ENCODE results near the gene GGCT.

GGCT gene

DNA sequence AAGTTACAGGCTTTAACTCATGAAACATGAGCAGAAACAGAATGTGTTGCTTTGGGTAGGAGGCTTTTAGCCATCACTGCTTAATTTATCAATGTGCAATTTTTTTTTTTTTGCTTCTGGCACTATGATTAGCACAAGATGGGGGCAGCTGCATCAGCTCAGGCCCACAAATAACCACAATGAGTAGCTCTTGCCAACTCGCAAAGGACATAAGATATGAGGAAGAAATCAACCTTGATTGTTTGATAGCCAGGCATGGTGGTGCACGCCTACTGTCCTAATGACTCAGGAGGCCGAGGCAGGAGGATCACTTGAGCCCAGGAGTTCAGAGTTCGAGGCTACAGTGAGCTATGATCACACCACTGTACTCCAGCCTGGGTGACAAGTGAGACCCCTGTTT lies 38.4 kb downstream of the GGCT start:
- TF ChIP-seq, protein P1, sequence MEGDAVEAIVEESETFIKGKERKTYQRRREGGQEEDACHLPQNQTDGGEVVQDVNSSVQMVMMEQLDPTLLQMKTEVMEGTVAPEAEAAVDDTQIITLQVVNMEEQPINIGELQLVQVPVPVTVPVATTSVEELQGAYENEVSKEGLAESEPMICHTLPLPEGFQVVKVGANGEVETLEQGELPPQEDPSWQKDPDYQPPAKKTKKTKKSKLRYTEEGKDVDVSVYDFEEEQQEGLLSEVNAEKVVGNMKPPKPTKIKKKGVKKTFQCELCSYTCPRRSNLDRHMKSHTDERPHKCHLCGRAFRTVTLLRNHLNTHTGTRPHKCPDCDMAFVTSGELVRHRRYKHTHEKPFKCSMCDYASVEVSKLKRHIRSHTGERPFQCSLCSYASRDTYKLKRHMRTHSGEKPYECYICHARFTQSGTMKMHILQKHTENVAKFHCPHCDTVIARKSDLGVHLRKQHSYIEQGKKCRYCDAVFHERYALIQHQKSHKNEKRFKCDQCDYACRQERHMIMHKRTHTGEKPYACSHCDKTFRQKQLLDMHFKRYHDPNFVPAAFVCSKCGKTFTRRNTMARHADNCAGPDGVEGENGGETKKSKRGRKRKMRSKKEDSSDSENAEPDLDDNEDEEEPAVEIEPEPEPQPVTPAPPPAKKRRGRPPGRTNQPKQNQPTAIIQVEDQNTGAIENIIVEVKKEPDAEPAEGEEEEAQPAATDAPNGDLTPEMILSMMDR (IDR thresholded peaks at IDR 0.05; ENCODE audit: insufficient read depth, low read length, poor library complexity, severe bottlenecking), result no peak
- no peak for TF ChIP-seq EZH2phosphoT487 (conservative IDR thresholded peaks at IDR 0.05; ENCODE audit: low read length)
- Histone ChIP-seq H3F3A (ENCODE audit: insufficient read depth) (no peaks in the 10 kb centered on the region), H3K4me3 (ENCODE audit: insufficient read depth, low read length, poor library complexity, severe bottlenecking) (no peak overlapping the region), H3K27me3 (ENCODE audit: low read length) (no peaks in the 10 kb centered on the region), H3K9me3 (ENCODE audit: insufficient read depth, low read length) (no peaks in the 10 kb centered on the region), H3K79me2 (ENCODE audit: insufficient read depth, low read length) (no peaks in the 10 kb centered on the region), H3K9me2 (replicated peaks; ENCODE audit: insufficient read depth, low read length) (no peaks in the 10 kb centered on the region), H3K36me3 (ENCODE audit: low read length) (no peaks in the 10 kb centered on the region), H3K27ac (ENCODE audit: low read depth, low read length) (no peak overlapping the region), H4K20me1 (ENCODE audit: low read depth, low read length) (no peaks in the 10 kb centered on the region), H3K4me2 (ENCODE audit: low read depth, low read length, poor library complexity, severe bottlenecking) (no peak overlapping the region), H3K9ac (ENCODE audit: low read length) (no peak overlapping the region), H2AFZ (ENCODE audit: low read depth, low read length, severe bottlenecking) (no peak overlapping the region)

DNA sequence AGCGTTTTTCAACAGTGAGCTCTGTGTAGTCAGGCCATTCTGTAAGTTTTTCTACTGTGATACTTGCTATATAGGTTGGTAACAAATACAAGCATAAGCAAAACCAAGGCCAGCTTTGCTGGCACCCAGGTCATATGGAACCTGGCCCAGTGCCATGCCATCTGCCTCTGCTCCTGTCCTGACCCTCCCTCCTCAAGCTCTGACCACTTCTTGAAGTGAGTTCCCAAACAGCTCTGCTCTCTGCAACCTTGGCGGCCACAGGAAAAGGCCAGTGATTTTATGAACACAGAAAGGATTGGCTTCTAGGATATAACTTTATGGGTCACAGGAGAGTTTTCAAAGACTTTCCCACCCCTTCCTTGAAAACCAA lies 38.8 kb downstream of the GGCT start:
- Histone ChIP-seq H3F3A (ENCODE audit: insufficient read depth) (no peaks in the 10 kb centered on the region), H3K9ac (ENCODE audit: low read length) (no peak overlapping the region), H3K79me2 (ENCODE audit: insufficient read depth, low read length) (no peaks in the 10 kb centered on the region), H3K4me2 (ENCODE audit: low read depth, low read length, poor library complexity, severe bottlenecking) (no peak overlapping the region), H2AFZ (ENCODE audit: low read depth, low read length, severe bottlenecking) (no peak overlapping the region), H3K27me3 (ENCODE audit: low read length) (no peaks in the 10 kb centered on the region), H3K9me2 (replicated peaks; ENCODE audit: insufficient read depth, low read length) (no peaks in the 10 kb centered on the region), H3K27ac (ENCODE audit: low read depth, low read length) (no peak overlapping the region), H3K4me3 (ENCODE audit: insufficient read depth, low read length, poor library complexity, severe bottlenecking) (no peak overlapping the region), H3K9me3 (ENCODE audit: insufficient read depth, low read length) (no peaks in the 10 kb centered on the region), H3K36me3 (ENCODE audit: low read length) (no peaks in the 10 kb centered on the region), H4K20me1 (ENCODE audit: low read depth, low read length) (no peaks in the 10 kb centered on the region)
- TF ChIP-seq EZH2phosphoT487 (conservative IDR thresholded peaks at IDR 0.05; ENCODE audit: low read length), result no peak
- TF ChIP-seq, protein P1 (IDR thresholded peaks at IDR 0.05; ENCODE audit: insufficient read depth, low read length, poor library complexity, severe bottlenecking), result no peak

DNA sequence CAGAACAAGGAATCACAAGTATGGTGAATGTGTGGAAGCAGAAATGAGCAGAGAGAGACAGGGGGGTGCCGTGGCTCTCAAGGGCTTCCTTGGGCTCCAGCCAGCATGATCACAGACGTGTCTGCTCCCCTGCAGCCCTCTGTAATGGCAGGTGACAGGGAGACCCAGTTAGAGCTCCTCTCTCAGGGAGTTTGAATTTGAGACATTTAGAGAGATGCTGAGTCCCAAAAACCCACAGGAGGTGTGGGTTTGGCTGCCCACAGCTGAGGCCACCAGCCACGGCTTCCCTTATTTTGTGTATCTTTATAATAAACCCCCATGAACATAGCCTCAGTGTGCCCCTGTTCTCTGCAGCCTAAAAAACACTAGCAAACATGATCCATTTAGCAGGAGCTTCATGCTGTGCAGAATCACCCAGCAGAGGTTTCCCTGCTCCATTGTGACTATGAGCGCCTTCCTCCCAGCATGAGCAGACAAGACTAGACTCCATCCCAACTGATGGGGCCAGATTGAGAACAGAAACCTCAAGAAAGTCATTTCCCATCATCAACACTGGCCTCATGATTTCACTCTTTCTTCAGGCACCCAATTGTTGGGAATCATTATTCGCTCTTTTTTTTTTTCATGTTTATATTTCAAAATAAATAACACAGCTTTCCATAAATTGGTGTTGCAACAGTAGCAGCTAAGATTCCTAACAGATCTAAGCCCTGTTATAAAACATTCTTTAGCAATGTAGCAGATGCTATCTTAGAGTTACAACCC lies 39.4 kb downstream of the GGCT start:
- TF ChIP-seq, protein P1 (IDR thresholded peaks at IDR 0.05; ENCODE audit: insufficient read depth, low read length, poor library complexity, severe bottlenecking), result no peak
- no peak for TF ChIP-seq EZH2phosphoT487 (conservative IDR thresholded peaks at IDR 0.05; ENCODE audit: low read length)
- Histone ChIP-seq H3K4me2 (ENCODE audit: low read depth, low read length, poor library complexity, severe bottlenecking) (no peak overlapping the region), H3K27me3 (ENCODE audit: low read length) (no peaks in the 10 kb centered on the region), H3K36me3 (ENCODE audit: low read length) (no peaks in the 10 kb centered on the region), H3K79me2 (ENCODE audit: insufficient read depth, low read length) (no peaks in the 10 kb centered on the region), H3K4me3 (ENCODE audit: insufficient read depth, low read length, poor library complexity, severe bottlenecking) (no peak overlapping the region), H3K9me2 (replicated peaks; ENCODE audit: insufficient read depth, low read length) (no peaks in the 10 kb centered on the region), H2AFZ (ENCODE audit: low read depth, low read length, severe bottlenecking) (no peak overlapping the region), H4K20me1 (ENCODE audit: low read depth, low read length) (no peaks in the 10 kb centered on the region), H3K9me3 (ENCODE audit: insufficient read depth, low read length) (no peaks in the 10 kb centered on the region), H3K9ac (ENCODE audit: low read length) (no peak overlapping the region), H3K27ac (ENCODE audit: low read depth, low read length) (no peak overlapping the region), H3F3A (ENCODE audit: insufficient read depth) (no peaks in the 10 kb centered on the region)
